Heart right ventricle (tissue), 16 donors: ENCODE measurements around the gene CELSR1. TPM values are rescaled to one million over a fixed set of nuclear protein-coding genes. Genes with fewer than 3 reads are reported as not detected.

Experiments
- ATAC-seq, 8 donors: fragments of 200-7000 bp; cut with Tn5 transposase; one replicate each; pipeline ENCODE4 v1.9.1; 2020; ENCODE audit warnings: mild to moderate bottlenecking in 8 of 8, moderate library complexity in 8 of 8, moderate number of reproducible peaks in 1 of 8
- DNase-seq, 2 donors: peaks; one replicate each; pipeline ENCODE4 v3.0.0-alpha.2; 2020
- H3K27ac ChIP-seq, 10 donors: fragments of 200-600 bp; sonication (generic) in 2 of 10; one replicate each; pipeline versions ENCODE4 v1.5.0 to v1.8.0; 2020 to 2022; ENCODE audit warnings: mild to moderate bottlenecking in 3 of 10
- H3K27me3 ChIP-seq, 7 donors: fragments of 200-600 bp; one replicate each; pipeline ENCODE4 v1.8.0; 2021 to 2022; ENCODE audit warnings: mild to moderate bottlenecking in 2 of 7
- H3K36me3 ChIP-seq, 9 donors: fragments of 200-600 bp; sonication (generic) in 1 of 9; one replicate each; pipeline versions ENCODE4 v1.5.0 to v1.8.0; 2020 to 2022; ENCODE audit warnings: mild to moderate bottlenecking in 2 of 9
- H3K4me1 ChIP-seq, 9 donors: fragments of 200-600 bp; sonication (generic) in 1 of 9; one replicate each; pipeline versions ENCODE4 v1.5.0 to v1.8.0; 2020 to 2022; ENCODE audit warnings: mild to moderate bottlenecking in 4 of 9
- H3K4me3 ChIP-seq, 10 donors: fragments of 200-600 bp; sonication (generic) in 2 of 10; one replicate each; pipeline versions ENCODE4 v1.5.0 to v1.8.0; 2020 to 2022; ENCODE audit warnings: mild to moderate bottlenecking in 7 of 10, moderate library complexity in 2 of 10
- H3K9me3 ChIP-seq, 11 donors: fragments of 200-600 bp in 10 of 11; sonication (generic) in 2 of 11; one replicate each; pipeline versions ENCODE4 v1.5.0 to v1.8.0; 2013 to 2022; ENCODE audit warnings: mild to moderate bottlenecking in 2 of 11, control low read depth in 1 of 11, moderate library complexity in 1 of 11
- CTCF ChIP-seq, 9 donors: fragments of 200-600 bp; sonication (generic) in 2 of 9; IDR thresholded peaks; one replicate each; pipeline versions ENCODE4 v1.5.0 to v1.8.0; 2021 to 2022; ENCODE audit warnings: antibody characterized with exemption in 9 of 9, mild to moderate bottlenecking in 5 of 9, moderate library complexity in 1 of 9
- WGBS, 2 donors: extraction: QIAGEN DNeasy Blood & Tissue Kit; methylation state at CpG; one replicate each; pipeline ENCODE4 v1.1.7; 2013; ENCODE audit warnings: inconsistent platforms in 1 of 2; 5-methylcytosine and 5-hydroxymethylcytosine counted together
- intact Hi-C, 10 donors: fragments of 100-400 bp; cut with DNase I; formaldehyde crosslinking; loops; one replicate each; pipeline versions ENCODE4 v1.11.1 to v1.14.2; 2022
- polyA plus RNA-seq, 2 donors: library from polyadenylated mRNA; stranded (reverse); fragments of 200-250 nt; gene quantifications; one replicate each; pipeline ENCODE4 v1.2.3, GENCODE V29; 2013
- total RNA-seq, 10 donors: library from RNA; stranded (reverse); fragmentation: NEBNext Ultra II Directional in 3 of 10; extraction: Animal tissue kit (Norgen Biotek cat#: 25700) in 3 of 10; gene quantifications; one replicate each; pipeline versions ENCODE4 v1.2.1 to v1.2.4, GENCODE V29; 2021 to 2023
- donor health status: Arrhythmogenic right ventricular cardiomyopathy.
- donor health status: ischemic (EF 13 %, LVEDD 7.1; RV severe dilation, severe dysfunction).
- donor health status: healthy with polysubstance abuse.
- donor health status: DM: no; HTN: yes; CAD: no.
- donor health status: DM: no; HTN: no; CAD: no.
- donor health status: ischemic (EF 25% LVEDD 6.9; RV normal size, moderate dysfunction).
- donor health status: ischemic (EF 25% LVEDD 5.7; RV mildly dilated, moderate dysfunction).
- donor health status: healthy.
- donor health status: DM: yes; HTN: yes; CAD: no.
- donor health status: Ischemic cardiomyopathy.
- donor health status: ischemic (EF 35%, LVEDD 5.7; RV mildly dilated, moderate dysfunction).
- donor health status: nonischemic (EF 11% LVEDD 7.7; RV severe dilation, severe dysfunction).
- donor health status: DM: yes; HTN: yes; CAD: no.
- donor health status: PGD.
- donor health status: ischemic (EF 29% LVEDD 5.4; RV normal size, mild dysfunction).
- donor health status: nonischemic (EF 23%, LVEDD 6.1; RV moderate dilation, normal function).

Gene CELSR1
- total and polyA plus RNA-seq, 12 donors, result 4.0 to 16.7 (median 11.4) TPM

- H3K4me3 ChIP-seq, result no peak overlapping the region
- H3K9me3 ChIP-seq, result no peaks in the 10 kb centered on the region
- H3K27ac ChIP-seq, result no peak overlapping the region
- peaks cover 0 to 1% (median 0%) of the 10 kb centered on the region in 9 donors for H3K4me1 ChIP-seq
- peaks cover 0 to 55% (median 0%) of the 10 kb centered on the region in 9 donors for H3K36me3 ChIP-seq
- DNase-seq (no peak), ATAC-seq (no peak)
- H3K27me3 ChIP-seq, result no peaks in the 10 kb centered on the region
- intact Hi-C loops, result no loop called here
- 95 to 97% methylated on average over 8 of the region's 8 CpGs for WGBS, 2 donors
- TF ChIP-seq CTCF (IDR thresholded peaks at IDR 0.05), result no peak
These were observed 207.8 kb downstream of the CELSR1 start for GRCh38 chr22:46329616-46330015.

GRCh38 chr22:46328797-46329196, 208.6 kb downstream of the CELSR1 start:
- DNase-seq, result no peak
- no peak for TF ChIP-seq CTCF (IDR thresholded peaks at IDR 0.05)
- no peaks in the 10 kb centered on the region for H3K9me3 ChIP-seq
- H3K36me3 ChIP-seq, result peaks cover 0 to 62% (median 0%) of the 10 kb centered on the region in 9 donors
- H3K4me1 ChIP-seq, result no peaks in the 10 kb centered on the region
- H3K27ac ChIP-seq, result no peak overlapping the region
- intact Hi-C loops, result no loop called here
- 98% methylated on average over 11 of the region's 11 CpGs for WGBS, 2 donors
- no peak overlapping the region for H3K4me3 ChIP-seq
- peak in 1 of 8 donors; percentile 26 for ATAC-seq
- no peaks in the 10 kb centered on the region for H3K27me3 ChIP-seq

GRCh38 chr22:46327691-46328465, 209.5 kb downstream of the CELSR1 start:
- Histone ChIP-seq H3K27ac (no peak overlapping the region), H3K27me3 (no peaks in the 10 kb centered on the region), H3K4me3 (no peak overlapping the region), H3K36me3 (peaks cover 0 to 68% (median 0%) of the 10 kb centered on the region in 9 donors), H3K4me1 (no peaks in the 10 kb centered on the region), H3K9me3 (no peaks in the 10 kb centered on the region)
- intact Hi-C loops, result no loop called here
- no peak for TF ChIP-seq CTCF (IDR thresholded peaks at IDR 0.05)
- 95 to 97% methylated on average over 13 of the region's 13 CpGs for WGBS, 2 donors
- DNase-seq, result no peak
- ATAC-seq, result no peak

GRCh38 chr22:46326066-46326680, 211.2 kb downstream of the CELSR1 start:
- no peak for DNase-seq
- Histone ChIP-seq H3K36me3 (peaks cover 0 to 71% (median 0%) of the 10 kb centered on the region in 9 donors), H3K27ac (no peak overlapping the region), H3K4me3 (no peak overlapping the region), H3K9me3 (no peaks in the 10 kb centered on the region), H3K4me1 (no peaks in the 10 kb centered on the region), H3K27me3 (no peaks in the 10 kb centered on the region)
- intact Hi-C loops, result no loop called here
- no peak for TF ChIP-seq CTCF (IDR thresholded peaks at IDR 0.05)
- 92 to 93% methylated on average over 23 of the region's 23 CpGs for WGBS, 2 donors
- no peak for ATAC-seq
